ENCODE data around the gene NUBPL. TPM values are rescaled to one million over a fixed set of nuclear protein-coding genes. Genes with fewer than 3 reads are reported as not detected.
"Not testable (repeated sequence)": the region's sequence is repeated elsewhere in the genome, so short reads cannot be mapped to it uniquely, and the experiment has no call there.

Gene NUBPL
- polyA plus RNA-seq, 1 experiment: 9.3 TPM

DNA sequence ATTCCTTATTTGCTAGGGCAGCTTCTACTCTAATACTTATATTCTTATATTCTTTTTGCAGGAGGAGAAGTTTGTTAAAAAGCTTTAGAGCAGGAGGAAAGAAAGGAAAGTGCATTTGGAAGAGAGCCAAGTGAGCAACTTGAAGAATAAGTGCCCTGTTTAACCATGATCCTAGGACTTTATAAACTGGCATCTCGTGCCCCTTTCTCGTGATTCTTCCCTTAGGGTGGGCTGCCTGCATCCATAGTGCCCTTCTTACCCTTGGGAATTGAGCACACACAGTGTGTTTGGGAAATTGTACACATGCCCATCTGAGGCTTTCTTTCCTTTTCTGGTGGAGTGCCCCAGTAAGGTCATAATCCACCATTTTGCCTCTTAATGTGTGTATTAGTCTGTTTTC is 141.9 kb downstream of the NUBPL start:
- DNase-seq (ENCODE audit: low read depth, low spot score): no peak
- peaks cover 16% of the 10 kb centered on the region for H3K9me3 ChIP-seq (ENCODE audit: control insufficient read depth, insufficient read depth, low read length)
- no peak overlapping the region for H3K4me3 ChIP-seq (ENCODE audit: low read depth, low read length)
- no peaks in the 10 kb centered on the region for H3K27me3 ChIP-seq (ENCODE audit: control insufficient read depth, insufficient read depth, low read length)
- ChIA-PET POLR2A (no interaction called here), CTCF (no interaction called here)
- H3K27ac ChIP-seq (ENCODE audit: low read depth, low read length): no peak overlapping the region
- TF ChIP-seq, protein P1, sequence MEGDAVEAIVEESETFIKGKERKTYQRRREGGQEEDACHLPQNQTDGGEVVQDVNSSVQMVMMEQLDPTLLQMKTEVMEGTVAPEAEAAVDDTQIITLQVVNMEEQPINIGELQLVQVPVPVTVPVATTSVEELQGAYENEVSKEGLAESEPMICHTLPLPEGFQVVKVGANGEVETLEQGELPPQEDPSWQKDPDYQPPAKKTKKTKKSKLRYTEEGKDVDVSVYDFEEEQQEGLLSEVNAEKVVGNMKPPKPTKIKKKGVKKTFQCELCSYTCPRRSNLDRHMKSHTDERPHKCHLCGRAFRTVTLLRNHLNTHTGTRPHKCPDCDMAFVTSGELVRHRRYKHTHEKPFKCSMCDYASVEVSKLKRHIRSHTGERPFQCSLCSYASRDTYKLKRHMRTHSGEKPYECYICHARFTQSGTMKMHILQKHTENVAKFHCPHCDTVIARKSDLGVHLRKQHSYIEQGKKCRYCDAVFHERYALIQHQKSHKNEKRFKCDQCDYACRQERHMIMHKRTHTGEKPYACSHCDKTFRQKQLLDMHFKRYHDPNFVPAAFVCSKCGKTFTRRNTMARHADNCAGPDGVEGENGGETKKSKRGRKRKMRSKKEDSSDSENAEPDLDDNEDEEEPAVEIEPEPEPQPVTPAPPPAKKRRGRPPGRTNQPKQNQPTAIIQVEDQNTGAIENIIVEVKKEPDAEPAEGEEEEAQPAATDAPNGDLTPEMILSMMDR (IDR thresholded peaks at IDR 0.05; ENCODE audit: low read depth, low read length): no peak

DNA sequence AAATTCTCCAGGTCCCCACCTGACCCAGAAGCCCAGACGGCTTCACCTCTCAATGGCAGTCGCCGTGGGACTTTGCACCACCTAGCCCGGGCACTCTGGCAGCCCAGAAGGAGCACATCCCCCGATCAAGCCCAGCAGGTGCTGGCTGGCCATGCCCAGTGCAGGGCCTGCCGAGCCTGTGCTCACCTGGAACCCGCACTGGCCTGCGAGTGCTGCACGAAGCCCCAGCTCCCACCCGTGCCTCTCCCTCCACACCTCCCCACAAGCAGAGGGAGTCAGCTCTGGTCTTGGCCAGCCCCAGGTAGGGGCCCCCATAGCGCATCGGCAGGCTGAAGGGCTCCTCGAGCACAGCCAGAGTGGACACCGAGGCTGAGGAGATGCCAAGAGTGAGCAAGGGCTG is 144.5 kb downstream of the NUBPL start:
- peaks cover 10% of the 10 kb centered on the region for H3K9me3 ChIP-seq (ENCODE audit: control insufficient read depth, insufficient read depth, low read length)
- H3K4me3 ChIP-seq (ENCODE audit: low read depth, low read length): no peak overlapping the region
- TF ChIP-seq, protein P1 (IDR thresholded peaks at IDR 0.05; ENCODE audit: low read depth, low read length): no peak
- no peak for DNase-seq (ENCODE audit: low read depth, low spot score)
- ChIA-PET CTCF (no interaction called here), POLR2A (no interaction called here)
- no peaks in the 10 kb centered on the region for H3K27me3 ChIP-seq (ENCODE audit: control insufficient read depth, insufficient read depth, low read length)
- no peak overlapping the region for H3K27ac ChIP-seq (ENCODE audit: low read depth, low read length)

DNA sequence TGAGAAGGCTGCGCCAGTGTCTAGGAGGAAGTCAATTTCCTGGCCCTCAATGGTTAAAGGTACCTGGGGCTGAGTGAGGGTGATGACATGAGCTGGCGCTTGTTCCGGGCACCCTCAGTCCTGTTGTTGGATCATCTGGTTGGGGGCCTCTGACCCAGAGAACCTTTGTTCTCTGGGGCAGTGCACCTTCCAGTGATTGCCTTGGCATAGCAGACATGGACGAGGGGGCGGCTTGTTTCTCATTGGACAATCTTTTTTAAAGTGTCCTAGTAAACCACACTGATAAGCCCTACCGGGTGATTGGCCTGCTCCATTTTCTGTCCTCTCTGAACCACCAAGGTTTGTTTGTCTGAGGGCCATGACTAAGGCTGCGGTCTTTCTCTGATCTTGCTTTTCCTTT is 147.5 kb downstream of the NUBPL start:
- H3K27ac ChIP-seq (ENCODE audit: low read depth, low read length); POLR2A ChIA-PET; H3K4me3 ChIP-seq (ENCODE audit: low read depth, low read length); DNase-seq (ENCODE audit: low read depth, low spot score); CTCF ChIA-PET; H3K27me3 ChIP-seq (ENCODE audit: control insufficient read depth, insufficient read depth, low read length): not testable (repeated sequence)
- H3K9me3 ChIP-seq (ENCODE audit: control insufficient read depth, insufficient read depth, low read length): peaks cover 13% of the 10 kb centered on the region; the same call in 1 of the 2 replicates

DNA sequence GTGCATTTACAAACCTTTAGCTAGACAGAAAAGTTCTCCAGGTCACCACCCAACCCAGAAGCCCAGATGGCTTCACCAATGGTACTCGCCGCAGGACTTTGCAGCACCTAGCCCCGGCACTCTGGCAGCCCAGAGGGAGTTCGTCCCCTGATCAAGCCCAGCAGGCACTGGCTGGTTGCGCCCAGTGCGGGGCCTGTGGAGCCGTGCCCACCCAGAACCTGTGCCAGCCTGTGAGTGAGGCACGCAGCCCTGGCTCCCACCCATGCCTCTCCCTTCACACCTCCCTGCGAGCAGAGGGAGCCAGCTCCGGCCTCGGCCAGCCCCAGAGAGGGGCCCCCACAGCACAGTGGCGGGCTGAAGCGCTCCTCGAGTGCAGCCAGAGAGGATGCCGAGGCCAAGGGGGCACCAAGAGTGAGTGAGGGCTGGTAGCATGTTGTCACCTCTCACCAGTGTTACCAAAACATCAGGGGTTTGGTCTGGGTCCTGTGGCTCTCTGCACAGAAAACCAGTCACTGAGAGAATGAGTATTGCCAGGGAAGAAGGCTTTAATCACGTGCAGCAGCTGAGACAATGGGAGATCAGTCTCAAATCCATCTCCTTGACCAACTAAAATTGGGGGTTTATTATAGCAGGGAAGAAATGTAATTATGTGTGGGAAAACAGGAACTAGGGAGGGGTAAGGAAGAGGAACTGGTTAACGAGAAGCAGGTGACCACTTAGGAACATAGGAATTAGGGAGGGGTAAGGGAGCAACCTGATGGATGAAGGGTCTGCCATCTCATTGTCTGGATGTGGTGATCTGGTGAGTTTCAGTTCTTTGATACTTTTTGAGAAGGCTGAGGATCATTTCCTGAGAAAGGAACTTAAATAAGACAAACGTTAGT is 151.3 kb downstream of the NUBPL start:
- H3K27ac ChIP-seq (ENCODE audit: low read depth, low read length): no peak overlapping the region
- POLR2A ChIA-PET: no interaction called here

DNA sequence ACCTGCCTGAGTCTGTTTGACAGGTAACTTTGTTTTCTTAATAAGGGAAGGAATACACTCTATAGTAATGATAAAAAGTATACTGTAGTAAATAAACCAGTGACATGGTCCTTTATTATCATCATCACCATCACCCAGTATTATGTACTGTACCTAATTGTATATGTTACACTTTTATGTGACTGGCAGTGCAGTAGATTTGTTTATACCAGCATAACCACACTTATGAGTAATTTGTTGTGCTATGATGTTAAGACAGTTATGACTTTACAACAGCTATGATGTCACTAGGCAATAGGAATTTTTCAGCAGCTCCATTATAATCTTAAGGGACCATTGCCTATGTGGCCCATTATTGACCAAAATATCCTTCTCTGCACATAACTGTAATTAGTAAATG is 155.0 kb downstream of the NUBPL start:
- H3K4me3 ChIP-seq (ENCODE audit: low read depth, low read length): no peak overlapping the region
- ChIA-PET POLR2A (no interaction called here), CTCF (no interaction called here)
- H3K27me3 ChIP-seq (ENCODE audit: control insufficient read depth, insufficient read depth, low read length): no peaks in the 10 kb centered on the region
- no peak for DNase-seq (ENCODE audit: low read depth, low spot score)
- H3K9me3 ChIP-seq (ENCODE audit: control insufficient read depth, insufficient read depth, low read length): peaks cover 5% of the 10 kb centered on the region; the same call in 1 of the 2 replicates
- TF ChIP-seq, protein P1 (IDR thresholded peaks at IDR 0.05; ENCODE audit: low read depth, low read length): no peak
- H3K27ac ChIP-seq (ENCODE audit: low read depth, low read length): no peak overlapping the region

More for the DNA sequence above, 151.3 kb downstream of the NUBPL start:
- Histone ChIP-seq H3K9me3 (ENCODE audit: control insufficient read depth, insufficient read depth, low read length) (peaks cover 5% of the 10 kb centered on the region; the same call in 1 of the 2 replicates), H3K27me3 (ENCODE audit: control insufficient read depth, insufficient read depth, low read length) (no peaks in the 10 kb centered on the region), H3K4me3 (ENCODE audit: low read depth, low read length) (no peak overlapping the region)
- TF ChIP-seq, protein P1 (IDR thresholded peaks at IDR 0.05; ENCODE audit: low read depth, low read length): no peak
- CTCF ChIA-PET: no interaction called here
- no peak for DNase-seq (ENCODE audit: low read depth, low spot score)
